ENCODE results near the gene IRX3.
"Not testable (repeated sequence)": the region's sequence is repeated elsewhere in the genome, so short reads cannot be mapped to it uniquely, and the experiment has no call there.

The IRX3 gene

GRCh38 chr16:54268766-54269165 lies 17.8 kb downstream of the IRX3 start:
- Mint-ChIP-seq H3K27me3 (peaks cover 3% of the 10 kb centered on the region), H3K4me1 (ENCODE audit: low read depth) (no peaks in the 10 kb centered on the region), H3K36me3 (ENCODE audit: low read depth) (no peaks in the 10 kb centered on the region), H3K4me3 (no peak overlapping the region), H3K9me3 (no peaks in the 10 kb centered on the region), H3K27ac (no peak overlapping the region)

- Mint-ChIP-seq H3K9me3 (no peaks in the 10 kb centered on the region), H3K36me3 (ENCODE audit: low read depth) (no peaks in the 10 kb centered on the region), H3K27me3 (peaks cover 3% of the 10 kb centered on the region), H3K4me3 (no peak overlapping the region), H3K4me1 (ENCODE audit: low read depth) (no peaks in the 10 kb centered on the region), H3K27ac (no peak overlapping the region)
Measured at GRCh38 chr16:54268340-54268739, 18.2 kb downstream of the IRX3 start.

- Mint-ChIP-seq H3K36me3 (ENCODE audit: low read depth) (no peaks in the 10 kb centered on the region), H3K9me3 (peaks cover 4% of the 10 kb centered on the region), H3K27me3 (peaks cover 3% of the 10 kb centered on the region), H3K27ac (no peak overlapping the region), H3K4me3 (no peak overlapping the region), H3K4me1 (ENCODE audit: low read depth) (no peaks in the 10 kb centered on the region)
Measured at GRCh38 chr16:54266363-54266955, 20.1 kb downstream of the IRX3 start.

GRCh38 chr16:54265575-54266107 lies 20.9 kb downstream of the IRX3 start:
- no peak overlapping the region for H3K4me3 Mint-ChIP-seq
- H3K9me3 Mint-ChIP-seq, result peaks cover 4% of the 10 kb centered on the region
- H3K4me1 Mint-ChIP-seq (ENCODE audit: low read depth), result no peaks in the 10 kb centered on the region
- peaks cover 1% of the 10 kb centered on the region for H3K27me3 Mint-ChIP-seq
- no peaks in the 10 kb centered on the region for H3K36me3 Mint-ChIP-seq (ENCODE audit: low read depth)
- no peak overlapping the region for H3K27ac Mint-ChIP-seq

- Mint-ChIP-seq H3K4me1 (ENCODE audit: low read depth) (no peaks in the 10 kb centered on the region), H3K9me3 (no peaks in the 10 kb centered on the region), H3K27ac (no peak overlapping the region), H3K4me3 (no peak overlapping the region), H3K36me3 (ENCODE audit: low read depth) (no peaks in the 10 kb centered on the region), H3K27me3 (peaks cover 5% of the 10 kb centered on the region)
Measured at GRCh38 chr16:54253118-54253517, 33.5 kb downstream of the IRX3 start.

GRCh38 chr16:54248863-54249710 lies 37.5 kb downstream of the IRX3 start:
- Mint-ChIP-seq H3K36me3 (ENCODE audit: low read depth) (no peaks in the 10 kb centered on the region), H3K9me3 (peaks cover 6% of the 10 kb centered on the region), H3K4me3 (no peak overlapping the region), H3K4me1 (ENCODE audit: low read depth) (no peaks in the 10 kb centered on the region), H3K27me3 (peaks cover 6% of the 10 kb centered on the region), H3K27ac (no peak overlapping the region)

- not testable (repeated sequence) for H3K4me1 Mint-ChIP-seq (ENCODE audit: low read depth); H3K9me3 Mint-ChIP-seq; H3K27me3 Mint-ChIP-seq; H3K36me3 Mint-ChIP-seq (ENCODE audit: low read depth); H3K27ac Mint-ChIP-seq; H3K4me3 Mint-ChIP-seq
Measured at GRCh38 chr16:54247705-54248104, 38.9 kb downstream of the IRX3 start.

GRCh38 chr16:54246454-54246821 lies 40.1 kb downstream of the IRX3 start:
- Mint-ChIP-seq H3K27me3 (peaks cover 6% of the 10 kb centered on the region), H3K9me3 (peaks cover 6% of the 10 kb centered on the region), H3K27ac (no peak overlapping the region), H3K36me3 (ENCODE audit: low read depth) (no peaks in the 10 kb centered on the region), H3K4me1 (ENCODE audit: low read depth) (no peaks in the 10 kb centered on the region), H3K4me3 (no peak overlapping the region)

- H3K27ac Mint-ChIP-seq, result no peak overlapping the region
- H3K4me1 Mint-ChIP-seq (ENCODE audit: low read depth), result no peaks in the 10 kb centered on the region
- peaks cover 6% of the 10 kb centered on the region for H3K27me3 Mint-ChIP-seq
- no peak overlapping the region for H3K4me3 Mint-ChIP-seq
- no peaks in the 10 kb centered on the region for H3K36me3 Mint-ChIP-seq (ENCODE audit: low read depth)
- H3K9me3 Mint-ChIP-seq, result peaks cover 6% of the 10 kb centered on the region
Measured at GRCh38 chr16:54245788-54246453, 40.7 kb downstream of the IRX3 start.

- Mint-ChIP-seq H3K9me3 (peaks cover 6% of the 10 kb centered on the region), H3K27ac (no peak overlapping the region), H3K36me3 (ENCODE audit: low read depth) (no peaks in the 10 kb centered on the region), H3K4me3 (no peak overlapping the region), H3K4me1 (ENCODE audit: low read depth) (no peaks in the 10 kb centered on the region), H3K27me3 (peaks cover 6% of the 10 kb centered on the region)
Measured at GRCh38 chr16:54244061-54244886, 42.3 kb downstream of the IRX3 start.

GRCh38 chr16:54243202-54243601 lies 43.4 kb downstream of the IRX3 start:
- H3K9me3 Mint-ChIP-seq, result peaks cover 6% of the 10 kb centered on the region
- peaks cover 6% of the 10 kb centered on the region for H3K27me3 Mint-ChIP-seq
- H3K27ac Mint-ChIP-seq, result no peak overlapping the region
- no peaks in the 10 kb centered on the region for H3K4me1 Mint-ChIP-seq (ENCODE audit: low read depth)
- no peaks in the 10 kb centered on the region for H3K36me3 Mint-ChIP-seq (ENCODE audit: low read depth)
- no peak overlapping the region for H3K4me3 Mint-ChIP-seq

- Mint-ChIP-seq H3K36me3 (ENCODE audit: low read depth) (no peaks in the 10 kb centered on the region), H3K4me3 (no peak overlapping the region), H3K27ac (no peak overlapping the region), H3K27me3 (peaks cover 6% of the 10 kb centered on the region), H3K4me1 (ENCODE audit: low read depth) (no peaks in the 10 kb centered on the region), H3K9me3 (peaks cover 6% of the 10 kb centered on the region)
Measured at GRCh38 chr16:54242199-54242598, 44.4 kb downstream of the IRX3 start.

- Mint-ChIP-seq H3K4me3 (no peak overlapping the region), H3K36me3 (ENCODE audit: low read depth) (no peaks in the 10 kb centered on the region), H3K4me1 (ENCODE audit: low read depth) (no peaks in the 10 kb centered on the region), H3K9me3 (peaks cover 6% of the 10 kb centered on the region), H3K27ac (no peak overlapping the region), H3K27me3 (peaks cover 6% of the 10 kb centered on the region)
Measured at GRCh38 chr16:54241525-54241924, 45.1 kb downstream of the IRX3 start.

- H3K4me3 Mint-ChIP-seq, result no peak overlapping the region
- H3K27me3 Mint-ChIP-seq, result peaks cover 4% of the 10 kb centered on the region
- H3K27ac Mint-ChIP-seq, result no peak overlapping the region
- no peaks in the 10 kb centered on the region for H3K36me3 Mint-ChIP-seq (ENCODE audit: low read depth)
- no peaks in the 10 kb centered on the region for H3K4me1 Mint-ChIP-seq (ENCODE audit: low read depth)
- H3K9me3 Mint-ChIP-seq, result no peaks in the 10 kb centered on the region
Measured at GRCh38 chr16:54240271-54241129, 46.1 kb downstream of the IRX3 start.
